Measurements from ENCODE around the gene ST6GALNAC4. TPM values are rescaled to one million over a fixed set of nuclear protein-coding genes. Genes with fewer than 3 reads are reported as not detected.

ST6GALNAC4 gene
- total and polyA plus RNA-seq, 9 of the 15 experiments (the other 6 are each of a cell fraction or from before 2014, with no cell fraction given), result 2.6 to 43.1 (median 15.4) TPM

GRCh38 chr9:127918183-127919107 lies 1.6 kb upstream of the ST6GALNAC4 start (continued):
- no peak for TF ChIP-seq TBL1XR1 (IDR thresholded peaks at IDR 0.05; ENCODE audit: low read length in 2 of 2)
- TF ChIP-seq PHB (CRISPR knock-in tag; IDR thresholded peaks at IDR 0.05), result no peak
- no peak for TF ChIP-seq ZNF77 (CRISPR knock-in tag; IDR thresholded peaks at IDR 0.05)
- TF ChIP-seq FIP1L1 (IDR thresholded peaks at IDR 0.05; ENCODE audit: low read depth, low read length, poor library complexity, severe bottlenecking), result no peak
- no peak for TF ChIP-seq MITF (IDR thresholded peaks at IDR 0.05)
- TF ChIP-seq POU5F1 (IDR thresholded peaks at IDR 0.05; ENCODE audit: borderline replicate concordance, low read depth, low read length, partially characterized antibody), result no peak
- peak in 1 of 2 experiments; percentile 62; a peak in 3 of 4 replicates for TF ChIP-seq RAD21 (CRISPR knock-in tag; conservative IDR thresholded peaks at IDR 0.05 in 1 of 2, IDR thresholded peaks at IDR 0.05 in 1 of 2)
- peak; percentile 59 to 69 (median 66) for TF ChIP-seq CTCF (IDR thresholded peaks at IDR 0.05 in 2 of 3, conservative IDR thresholded peaks at IDR 0.05 in 1 of 3; ENCODE audit: insufficient read depth in 2 of 3, low read depth in 1 of 3, low read length in 3 of 3)
- no peak for TF ChIP-seq SETDB1 (IDR thresholded peaks at IDR 0.05; ENCODE audit: low read length)
- no peak for TF ChIP-seq CBFB (CRISPR knock-in tag; IDR thresholded peaks at IDR 0.05)
- TF ChIP-seq ZNF644 (tag; IDR thresholded peaks at IDR 0.05; ENCODE audit: low read depth), result no peak
- no peak for TF ChIP-seq MTA2 (IDR thresholded peaks at IDR 0.05; ENCODE audit: low read depth)
- TF ChIP-seq TFAM (CRISPR knock-in tag; conservative IDR thresholded peaks at IDR 0.05), result no peak
- TF ChIP-seq PRDM10 (IDR thresholded peaks at IDR 0.05; ENCODE audit: partially characterized antibody), result peak; percentile 87
- TF ChIP-seq GATAD2B (IDR thresholded peaks at IDR 0.05; ENCODE audit: borderline replicate concordance), result no peak
- TF ChIP-seq SREBF2 (CRISPR knock-in tag; IDR thresholded peaks at IDR 0.05), result no peak
- TF ChIP-seq ARID2 (IDR thresholded peaks at IDR 0.05), result no peak
- TF ChIP-seq ZNF280B (CRISPR knock-in tag; IDR thresholded peaks at IDR 0.05), result no peak
- TF ChIP-seq ZNF282 (CRISPR knock-in tag; IDR thresholded peaks at IDR 0.05), result no peak
